Endothelial cell (in vitro differentiated cells): ENCODE data around the gene PCA3. TPM values are rescaled to one million over a fixed set of nuclear protein-coding genes. Genes with fewer than 3 reads are reported as not detected.

Experiments
- DNase-seq: peaks from one replicate; pipeline ENCODE4 v3.0.0; 2021; ENCODE audit warnings: low spot score
- H3K27ac Mint-ChIP-seq: one replicate; pipeline ENCODE4 v1.8.0; 2021; ENCODE audit warnings: mixed read lengths, inconsistent platforms; ENCODE audit not compliant: unreplicated experiment
- H3K27me3 Mint-ChIP-seq: one replicate; pipeline ENCODE4 v1.8.0; 2021; ENCODE audit warnings: mild to moderate bottlenecking, moderate library complexity, mixed read lengths, inconsistent platforms; ENCODE audit not compliant: unreplicated experiment
- H3K36me3 Mint-ChIP-seq: one replicate; pipeline ENCODE4 v1.8.0; 2021; ENCODE audit warnings: mild to moderate bottlenecking, low read depth, mixed read lengths, inconsistent platforms; ENCODE audit not compliant: unreplicated experiment
- H3K4me1 Mint-ChIP-seq: one replicate; pipeline ENCODE4 v1.8.0; 2021; ENCODE audit warnings: mild to moderate bottlenecking, mixed read lengths, inconsistent platforms; ENCODE audit not compliant: unreplicated experiment
- H3K4me3 Mint-ChIP-seq: one replicate; pipeline ENCODE4 v1.8.0; 2021; ENCODE audit warnings: mild to moderate bottlenecking, mixed read lengths, inconsistent platforms; ENCODE audit not compliant: unreplicated experiment
- H3K9me3 Mint-ChIP-seq: one replicate; pipeline ENCODE4 v1.8.0; 2021; ENCODE audit warnings: mixed read lengths, inconsistent platforms; ENCODE audit not compliant: unreplicated experiment
- total RNA-seq: library from RNA; stranded (reverse); fragmentation: NEBNext Ultra II Directional; extraction: Animal tissue kit (Norgen Biotek cat#: 25700); gene quantifications from one replicate; pipeline ENCODE4 v1.2.1, GENCODE V29; 2021; ENCODE audit not compliant: unreplicated experiment
- TF ChIP-seq, protein P1 (sequence below): fragments of 200-600 bp; sonication (generic); IDR thresholded peaks from one replicate; pipeline ENCODE4 v1.5.0; 2021; ENCODE audit warnings: antibody characterized with exemption; ENCODE audit not compliant: unreplicated experiment

The PCA3 gene
- total RNA-seq, 1 donor from 2014 or later = 0.62 TPM

DNA sequence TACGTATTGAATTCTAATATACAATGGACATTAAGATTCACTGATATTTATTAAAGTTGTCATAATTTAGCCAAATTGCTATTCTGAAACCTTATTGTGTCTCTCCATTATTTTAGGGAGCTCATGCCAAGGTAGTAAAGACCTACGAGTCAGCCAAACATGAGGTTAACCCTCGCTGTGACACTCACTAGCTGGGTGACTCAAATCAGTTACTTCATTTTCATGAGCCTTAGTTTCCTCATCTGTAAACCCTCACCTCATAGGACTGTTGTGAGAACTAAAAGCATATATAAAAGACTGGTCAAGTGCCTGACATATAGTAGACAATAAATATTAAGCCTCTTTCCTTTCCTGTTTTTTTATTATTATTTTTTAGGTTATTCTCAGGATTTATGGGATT lies 44.0 kb upstream of the PCA3 start:
- no peak for DNase-seq
- H3K36me3 Mint-ChIP-seq = no peaks in the 10 kb centered on the region
- TF ChIP-seq, protein P1, sequence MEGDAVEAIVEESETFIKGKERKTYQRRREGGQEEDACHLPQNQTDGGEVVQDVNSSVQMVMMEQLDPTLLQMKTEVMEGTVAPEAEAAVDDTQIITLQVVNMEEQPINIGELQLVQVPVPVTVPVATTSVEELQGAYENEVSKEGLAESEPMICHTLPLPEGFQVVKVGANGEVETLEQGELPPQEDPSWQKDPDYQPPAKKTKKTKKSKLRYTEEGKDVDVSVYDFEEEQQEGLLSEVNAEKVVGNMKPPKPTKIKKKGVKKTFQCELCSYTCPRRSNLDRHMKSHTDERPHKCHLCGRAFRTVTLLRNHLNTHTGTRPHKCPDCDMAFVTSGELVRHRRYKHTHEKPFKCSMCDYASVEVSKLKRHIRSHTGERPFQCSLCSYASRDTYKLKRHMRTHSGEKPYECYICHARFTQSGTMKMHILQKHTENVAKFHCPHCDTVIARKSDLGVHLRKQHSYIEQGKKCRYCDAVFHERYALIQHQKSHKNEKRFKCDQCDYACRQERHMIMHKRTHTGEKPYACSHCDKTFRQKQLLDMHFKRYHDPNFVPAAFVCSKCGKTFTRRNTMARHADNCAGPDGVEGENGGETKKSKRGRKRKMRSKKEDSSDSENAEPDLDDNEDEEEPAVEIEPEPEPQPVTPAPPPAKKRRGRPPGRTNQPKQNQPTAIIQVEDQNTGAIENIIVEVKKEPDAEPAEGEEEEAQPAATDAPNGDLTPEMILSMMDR = no peak
- no peak overlapping the region for H3K27ac Mint-ChIP-seq
- H3K4me3 Mint-ChIP-seq = no peak overlapping the region
- H3K4me1 Mint-ChIP-seq = peaks cover 7% of the 10 kb centered on the region
- H3K27me3 Mint-ChIP-seq = no peaks in the 10 kb centered on the region
- H3K9me3 Mint-ChIP-seq = no peaks in the 10 kb centered on the region

DNA sequence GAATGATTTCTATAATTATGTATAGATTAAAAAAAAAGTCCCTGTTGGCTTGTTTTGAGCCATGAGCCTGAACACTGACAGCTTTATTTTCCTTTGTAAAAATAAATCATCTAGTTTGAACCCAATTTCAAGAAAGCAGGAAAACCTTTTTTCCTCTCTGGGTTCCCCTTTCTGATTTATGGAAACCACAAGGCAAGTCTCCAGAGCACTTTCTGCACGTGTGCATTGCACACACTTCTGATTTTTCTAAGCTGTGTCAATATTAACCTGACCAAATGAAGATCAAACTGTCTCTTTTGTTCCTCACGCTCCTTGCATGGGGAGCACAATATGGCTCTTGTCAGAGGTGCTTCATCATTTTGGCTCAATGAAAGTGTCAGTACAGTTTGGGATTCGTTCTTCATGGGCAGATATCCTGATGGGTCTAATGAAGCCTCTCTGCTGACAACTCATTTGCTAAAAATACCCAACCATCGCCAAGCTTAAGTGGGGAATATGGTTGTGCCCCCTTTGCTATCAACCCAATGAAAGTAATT lies 39.2 kb upstream of the PCA3 start:
- Mint-ChIP-seq H3K27ac (no peak overlapping the region), H3K4me1 (no peaks in the 10 kb centered on the region), H3K4me3 (no peak overlapping the region), H3K27me3 (no peaks in the 10 kb centered on the region), H3K36me3 (no peaks in the 10 kb centered on the region), H3K9me3 (no peaks in the 10 kb centered on the region)
- no peak for DNase-seq
- TF ChIP-seq, protein P1 = no peak

DNA sequence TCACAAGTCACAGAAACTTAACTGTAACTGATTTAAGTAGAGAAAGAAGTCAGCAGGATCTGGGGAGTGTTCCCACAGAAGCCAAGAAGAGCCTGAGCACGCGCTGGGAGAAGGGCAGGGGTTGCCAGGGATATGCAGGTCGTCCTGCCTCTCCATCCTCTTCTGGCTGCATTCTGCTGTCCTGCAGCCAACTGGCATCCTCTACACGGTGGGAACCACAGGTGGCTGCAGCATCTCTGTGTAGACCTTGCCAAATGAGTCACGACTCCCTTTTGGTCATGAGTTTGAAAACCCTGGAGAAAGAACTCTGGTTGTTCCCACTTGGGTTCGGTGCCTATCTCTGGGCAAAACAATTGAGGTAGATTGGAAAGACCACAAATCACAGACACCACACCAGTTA lies 38.4 kb upstream of the PCA3 start:
- no peaks in the 10 kb centered on the region for H3K4me1 Mint-ChIP-seq
- H3K27me3 Mint-ChIP-seq = no peaks in the 10 kb centered on the region
- no peak overlapping the region for H3K27ac Mint-ChIP-seq
- no peaks in the 10 kb centered on the region for H3K9me3 Mint-ChIP-seq
- H3K36me3 Mint-ChIP-seq = no peaks in the 10 kb centered on the region
- H3K4me3 Mint-ChIP-seq = no peak overlapping the region
- TF ChIP-seq, protein P1 = no peak
- no peak for DNase-seq

DNA sequence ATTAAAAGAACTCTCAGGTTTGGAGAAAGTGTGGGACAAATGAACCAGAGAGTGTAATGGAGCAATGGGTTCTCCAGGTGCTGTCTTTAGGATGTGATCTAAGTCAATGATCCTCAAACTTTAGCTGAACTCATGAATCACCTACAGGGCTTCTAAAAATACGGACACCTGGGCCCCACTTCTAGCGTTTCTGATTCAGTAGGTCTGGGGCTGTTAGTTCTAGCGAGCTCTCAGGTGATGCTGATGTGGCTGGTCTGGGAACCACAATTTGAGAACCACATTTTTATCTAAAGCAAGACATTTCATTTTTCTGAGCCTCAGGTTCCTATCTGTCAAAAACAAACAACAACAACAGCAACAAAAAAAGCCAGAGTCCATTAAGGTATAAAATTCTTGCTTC lies 35.1 kb upstream of the PCA3 start:
- H3K36me3 Mint-ChIP-seq = no peaks in the 10 kb centered on the region
- TF ChIP-seq, protein P1 = no peak
- no peak overlapping the region for H3K4me3 Mint-ChIP-seq
- no peaks in the 10 kb centered on the region for H3K4me1 Mint-ChIP-seq
- H3K27ac Mint-ChIP-seq = no peak overlapping the region
- H3K27me3 Mint-ChIP-seq = no peaks in the 10 kb centered on the region
- H3K9me3 Mint-ChIP-seq = no peaks in the 10 kb centered on the region
- DNase-seq = no peak

DNA sequence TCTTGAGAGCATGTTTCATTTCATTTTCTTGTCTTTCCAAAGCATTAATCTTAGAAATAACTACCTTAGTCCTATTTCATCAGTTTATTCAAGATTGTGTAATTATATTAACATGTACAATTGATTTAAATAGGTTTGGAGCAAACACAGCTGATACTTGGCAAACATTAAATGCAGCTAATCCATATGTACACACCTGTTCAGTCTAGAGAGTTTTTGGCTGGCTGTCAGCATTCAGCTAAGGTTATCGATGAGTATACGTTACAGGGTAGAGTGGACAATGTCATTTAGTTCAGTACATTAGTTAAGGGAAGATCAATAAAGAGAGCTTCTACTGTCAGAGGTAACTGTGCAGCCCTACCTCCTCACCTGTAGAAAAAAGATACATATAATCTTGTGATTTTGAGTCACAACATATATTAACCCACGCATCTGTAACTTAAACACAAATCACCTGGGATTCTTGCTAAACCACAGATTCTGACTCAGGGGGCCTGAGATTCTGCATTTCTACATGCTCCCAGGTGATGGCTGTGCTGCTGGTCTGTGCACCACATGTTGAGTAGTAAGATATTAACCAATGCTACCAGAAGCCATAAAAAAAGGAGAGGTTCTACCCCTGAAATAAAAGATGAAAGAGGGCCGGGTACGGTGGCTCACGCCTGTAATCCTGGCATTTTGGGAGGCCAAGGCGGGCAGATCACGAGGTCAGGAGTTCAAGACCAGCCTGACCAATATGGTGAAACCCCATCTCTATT lies 34.1 kb upstream of the PCA3 start:
- Mint-ChIP-seq H3K4me3 (no peak overlapping the region), H3K36me3 (no peaks in the 10 kb centered on the region), H3K9me3 (no peaks in the 10 kb centered on the region), H3K27ac (no peak overlapping the region), H3K27me3 (no peaks in the 10 kb centered on the region), H3K4me1 (no peaks in the 10 kb centered on the region)
- TF ChIP-seq, protein P1 = no peak
- DNase-seq = no peak
